Neural cell (in vitro differentiated cells): ENCODE data around the gene BMP7.

Experiments used
- EP300 ChIP-seq: fragments of 450-650 bp; conservative IDR thresholded peaks from 2 replicates; pipeline ENCODE4 v1.6.1; 2014; ENCODE audit warnings: antibody characterized with exemption, mild to moderate bottlenecking, moderate library complexity; ENCODE audit not compliant: poor library complexity, severe bottlenecking
- EZH2 ChIP-seq: fragments of 200-600, 300-800 bp; shearing (Covaris generic), sonication (generic); IDR thresholded peaks from 2 replicates; pipeline ENCODE4 v1.6.1; 2014; ENCODE audit warnings: antibody characterized with exemption, low read length, borderline replicate concordance, mild to moderate bottlenecking; ENCODE audit not compliant: insufficient read depth, poor library complexity, severe bottlenecking
- MXI1 ChIP-seq: fragments of 450-650 bp; conservative IDR thresholded peaks from 2 replicates; pipeline ENCODE4 v1.6.1; 2014; ENCODE audit warnings: antibody characterized with exemption, mild to moderate bottlenecking; ENCODE audit not compliant: poor library complexity, severe bottlenecking
- POLR2AphosphoS5 ChIP-seq: IDR thresholded peaks from 2 replicates; pipeline ENCODE4 v1.6.1; 2012
- RAD21 ChIP-seq: fragments of 450-650 bp; conservative IDR thresholded peaks from 2 replicates; pipeline ENCODE4 v1.6.1; 2014; ENCODE audit warnings: antibody characterized with exemption, mild to moderate bottlenecking, moderate library complexity
- TAF1 ChIP-seq: IDR thresholded peaks from 2 replicates; pipeline ENCODE4 v1.6.1; 2012; ENCODE audit warnings: low read depth
- TF ChIP-seq, protein P1 (sequence below): fragments of 450-650 bp; IDR thresholded peaks from 2 replicates; pipeline ENCODE4 v1.5.1; 2014; ENCODE audit warnings: antibody characterized with exemption, mild to moderate bottlenecking, moderate library complexity; ENCODE audit not compliant: poor library complexity, severe bottlenecking
- TF ChIP-seq, protein P2 (sequence below): IDR thresholded peaks from 2 replicates; pipeline ENCODE4 v1.6.1; 2012; ENCODE audit warnings: borderline replicate concordance

DNA sequence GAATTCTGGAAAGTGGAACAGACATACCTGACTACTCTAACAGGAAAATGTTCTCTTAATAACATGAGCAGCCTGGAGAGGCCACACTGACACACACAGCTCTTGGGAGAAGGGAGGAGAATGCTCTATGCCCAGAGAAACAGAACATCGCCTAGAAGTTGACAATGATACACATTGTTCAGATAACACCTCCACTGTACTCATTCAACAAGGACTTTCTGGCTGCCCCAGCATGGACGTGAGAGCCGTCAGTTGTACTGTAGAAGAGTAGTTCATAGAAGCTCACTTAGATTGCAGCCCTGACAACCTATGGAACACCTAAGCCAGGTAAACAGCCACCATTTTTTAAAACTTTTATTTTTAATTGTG lies 28.9 kb downstream of the BMP7 start:
- TF ChIP-seq, protein P1, sequence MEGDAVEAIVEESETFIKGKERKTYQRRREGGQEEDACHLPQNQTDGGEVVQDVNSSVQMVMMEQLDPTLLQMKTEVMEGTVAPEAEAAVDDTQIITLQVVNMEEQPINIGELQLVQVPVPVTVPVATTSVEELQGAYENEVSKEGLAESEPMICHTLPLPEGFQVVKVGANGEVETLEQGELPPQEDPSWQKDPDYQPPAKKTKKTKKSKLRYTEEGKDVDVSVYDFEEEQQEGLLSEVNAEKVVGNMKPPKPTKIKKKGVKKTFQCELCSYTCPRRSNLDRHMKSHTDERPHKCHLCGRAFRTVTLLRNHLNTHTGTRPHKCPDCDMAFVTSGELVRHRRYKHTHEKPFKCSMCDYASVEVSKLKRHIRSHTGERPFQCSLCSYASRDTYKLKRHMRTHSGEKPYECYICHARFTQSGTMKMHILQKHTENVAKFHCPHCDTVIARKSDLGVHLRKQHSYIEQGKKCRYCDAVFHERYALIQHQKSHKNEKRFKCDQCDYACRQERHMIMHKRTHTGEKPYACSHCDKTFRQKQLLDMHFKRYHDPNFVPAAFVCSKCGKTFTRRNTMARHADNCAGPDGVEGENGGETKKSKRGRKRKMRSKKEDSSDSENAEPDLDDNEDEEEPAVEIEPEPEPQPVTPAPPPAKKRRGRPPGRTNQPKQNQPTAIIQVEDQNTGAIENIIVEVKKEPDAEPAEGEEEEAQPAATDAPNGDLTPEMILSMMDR: no peak
- TF ChIP-seq, protein P2, sequence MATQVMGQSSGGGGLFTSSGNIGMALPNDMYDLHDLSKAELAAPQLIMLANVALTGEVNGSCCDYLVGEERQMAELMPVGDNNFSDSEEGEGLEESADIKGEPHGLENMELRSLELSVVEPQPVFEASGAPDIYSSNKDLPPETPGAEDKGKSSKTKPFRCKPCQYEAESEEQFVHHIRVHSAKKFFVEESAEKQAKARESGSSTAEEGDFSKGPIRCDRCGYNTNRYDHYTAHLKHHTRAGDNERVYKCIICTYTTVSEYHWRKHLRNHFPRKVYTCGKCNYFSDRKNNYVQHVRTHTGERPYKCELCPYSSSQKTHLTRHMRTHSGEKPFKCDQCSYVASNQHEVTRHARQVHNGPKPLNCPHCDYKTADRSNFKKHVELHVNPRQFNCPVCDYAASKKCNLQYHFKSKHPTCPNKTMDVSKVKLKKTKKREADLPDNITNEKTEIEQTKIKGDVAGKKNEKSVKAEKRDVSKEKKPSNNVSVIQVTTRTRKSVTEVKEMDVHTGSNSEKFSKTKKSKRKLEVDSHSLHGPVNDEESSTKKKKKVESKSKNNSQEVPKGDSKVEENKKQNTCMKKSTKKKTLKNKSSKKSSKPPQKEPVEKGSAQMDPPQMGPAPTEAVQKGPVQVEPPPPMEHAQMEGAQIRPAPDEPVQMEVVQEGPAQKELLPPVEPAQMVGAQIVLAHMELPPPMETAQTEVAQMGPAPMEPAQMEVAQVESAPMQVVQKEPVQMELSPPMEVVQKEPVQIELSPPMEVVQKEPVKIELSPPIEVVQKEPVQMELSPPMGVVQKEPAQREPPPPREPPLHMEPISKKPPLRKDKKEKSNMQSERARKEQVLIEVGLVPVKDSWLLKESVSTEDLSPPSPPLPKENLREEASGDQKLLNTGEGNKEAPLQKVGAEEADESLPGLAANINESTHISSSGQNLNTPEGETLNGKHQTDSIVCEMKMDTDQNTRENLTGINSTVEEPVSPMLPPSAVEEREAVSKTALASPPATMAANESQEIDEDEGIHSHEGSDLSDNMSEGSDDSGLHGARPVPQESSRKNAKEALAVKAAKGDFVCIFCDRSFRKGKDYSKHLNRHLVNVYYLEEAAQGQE: no peak
- TF ChIP-seq EP300 (no peak), RAD21 (no peak), MXI1 (no peak), POLR2AphosphoS5 (no peak), TAF1 (no peak), EZH2 (no peak)
